Sciatic nerve (tissue), 2 donors: Measurements from ENCODE around the gene DLG2. TPM values are rescaled to one million over a fixed set of nuclear protein-coding genes. Genes with fewer than 3 reads are reported as not detected.

ENCODE experiments used
- ATAC-seq: fragments of 200-7000 bp; cut with Tn5 transposase; one replicate; pipeline ENCODE4 v1.9.1; 2020; ENCODE audit warnings: mild to moderate bottlenecking, moderate library complexity
- DNase-seq: peaks from one replicate; pipeline ENCODE4 v3.0.0-alpha.2; 2020; ENCODE audit warnings: low spot score
- intact Hi-C: fragments of 100-400 bp; cut with DNase I; formaldehyde crosslinking; loops from one replicate; pipeline ENCODE4 v1.14.2; 2022
- total RNA-seq: library from RNA; stranded (reverse); fragmentation: NEBNext Ultra II Directional; extraction: Animal tissue kit (Norgen Biotek cat#: 25700); gene quantifications from one replicate; pipeline ENCODE4 v1.2.1, GENCODE V29; 2021
- donor health status: DM: no; HTN: no; CAD: no.
- donor health status: DM: no; HTN: no; CAD: no.

Gene DLG2
- total RNA-seq, 1 donor from 2014 or later, result 17.3 TPM

- intact Hi-C loops, result no loop called here
- ATAC-seq, result no peak
- DNase-seq, result no peak
Measured at GRCh38 chr11:83835423-83835822, 1791.7 kb downstream of the DLG2 start.

GRCh38 chr11:83831929-83832328, 1795.2 kb downstream of the DLG2 start:
- ATAC-seq (no peak), DNase-seq (no peak)
- intact Hi-C loops, result no loop called here

GRCh38 chr11:83827940-83828554, 1799.1 kb downstream of the DLG2 start:
- intact Hi-C loops, result loop anchor here (5.0 kb wide), 1 partner anchor 689 kb away; no protein-coding TSS in a partner anchor
- peak; percentile 68 for ATAC-seq
- DNase-seq, result no peak

GRCh38 chr11:83827520-83827919, 1799.6 kb downstream of the DLG2 start:
- intact Hi-C loops, result loop anchor here (5.0 kb wide), 1 partner anchor 690 kb away; no protein-coding TSS in a partner anchor
- ATAC-seq (no peak), DNase-seq (no peak)

GRCh38 chr11:83826078-83826477, 1801.1 kb downstream of the DLG2 start:
- intact Hi-C loops, result loop anchor here (5.0 kb wide), 1 partner anchor 691 kb away; no protein-coding TSS in a partner anchor
- ATAC-seq (no peak), DNase-seq (no peak)

- intact Hi-C loops, result no loop called here
Measured at GRCh38 chr11:83823461-83824025, 1803.6 kb downstream of the DLG2 start.

GRCh38 chr11:83819931-83820549, 1807.1 kb downstream of the DLG2 start:
- ATAC-seq, result peak; percentile 75
- intact Hi-C loops, result loop anchor here (5.0 kb wide), 1 partner anchor 528 kb away; no protein-coding TSS in a partner anchor
- DNase-seq, result no peak

More at GRCh38 chr11:83823461-83824025, 1803.6 kb downstream of the DLG2 start:
- ATAC-seq (no peak), DNase-seq (no peak)

- no peak for DNase-seq
- intact Hi-C loops, result loop anchor here (5.0 kb wide), 1 partner anchor 526 kb away; no protein-coding TSS in a partner anchor
- ATAC-seq, result no peak
Measured at GRCh38 chr11:83818349-83818748, 1808.8 kb downstream of the DLG2 start.

GRCh38 chr11:83816572-83817187, 1810.5 kb downstream of the DLG2 start:
- DNase-seq (no peak), ATAC-seq (no peak)
- intact Hi-C loops, result loop anchor here (5.0 kb wide), 1 partner anchor 524 kb away; no protein-coding TSS in a partner anchor

GRCh38 chr11:83815736-83816135, 1811.4 kb downstream of the DLG2 start:
- no peak for ATAC-seq
- intact Hi-C loops, result loop anchor here (5.0 kb wide), 1 partner anchor 523 kb away; no protein-coding TSS in a partner anchor

GRCh38 chr11:83813296-83813695, 1813.8 kb downstream of the DLG2 start:
- ATAC-seq, result no peak
- intact Hi-C loops, result no loop called here

More at GRCh38 chr11:83815736-83816135, 1811.4 kb downstream of the DLG2 start:
- DNase-seq, result no peak

GRCh38 chr11:83809274-83809673, 1817.9 kb downstream of the DLG2 start:
- ATAC-seq (no peak), DNase-seq (no peak)
- intact Hi-C loops, result no loop called here

More at GRCh38 chr11:83813296-83813695, 1813.8 kb downstream of the DLG2 start:
- DNase-seq, result no peak

- no peak for ATAC-seq
- intact Hi-C loops, result no loop called here
- no peak for DNase-seq
Measured at GRCh38 chr11:83801799-83802198, 1825.3 kb downstream of the DLG2 start.

- ATAC-seq (no peak), DNase-seq (no peak)
- intact Hi-C loops, result no loop called here
Measured at GRCh38 chr11:83793310-83793709, 1833.8 kb downstream of the DLG2 start.

GRCh38 chr11:83791557-83791956, 1835.6 kb downstream of the DLG2 start:
- intact Hi-C loops, result no loop called here

GRCh38 chr11:83785942-83786341, 1841.2 kb downstream of the DLG2 start:
- no peak for ATAC-seq
- no peak for DNase-seq
- intact Hi-C loops, result no loop called here

More at GRCh38 chr11:83791557-83791956, 1835.6 kb downstream of the DLG2 start:
- DNase-seq, result no peak
- ATAC-seq, result no peak

- ATAC-seq, result no peak
- no peak for DNase-seq
- intact Hi-C loops, result no loop called here
Measured at GRCh38 chr11:83784419-83784818, 1842.7 kb downstream of the DLG2 start.

- DNase-seq (no peak), ATAC-seq (no peak)
- intact Hi-C loops, result no loop called here
Measured at GRCh38 chr11:83782329-83782728, 1844.8 kb downstream of the DLG2 start.

- no peak for DNase-seq
- ATAC-seq, result no peak
- intact Hi-C loops, result no loop called here
Measured at GRCh38 chr11:83779876-83780275, 1847.3 kb downstream of the DLG2 start.
